ENCODE results near the gene MPHOSPH9. TPM values are rescaled to one million over a fixed set of nuclear protein-coding genes. Genes with fewer than 3 reads are reported as not detected.

The MPHOSPH9 gene
- total and polyA plus RNA-seq, 2 of the 4 experiments (the other 2 are of a cell fraction): 7.6 to 17.0 TPM

GRCh38 chr12:123105211-123105826 lies 127.6 kb downstream of the MPHOSPH9 start:
- H3K4me1 ChIP-seq (ENCODE audit: control insufficient read depth, insufficient read depth, low read length): peaks cover 4% of the 10 kb centered on the region
- H4K91ac ChIP-seq (ENCODE audit: insufficient read depth, low read depth, low read length): no peak overlapping the region
- no peak overlapping the region for H2BK120ac ChIP-seq (ENCODE audit: low read depth, low read length)
- no peak overlapping the region for H3K18ac ChIP-seq (ENCODE audit: low read depth, low read length)
- ChIA-PET POLR2A (ENCODE audit: unreplicated experiment) (no interaction called here), CTCF (interaction anchor here (0.6 kb wide), 1 partner anchor 23 kb away, joined by 3 read pairs; no protein-coding TSS in a partner anchor)
- in situ Hi-C loops (cut with MboI; ENCODE audit: low sequenced_read_pairs): no loop called here
- H3K4me2 ChIP-seq (ENCODE audit: low read depth, low read length): no peak overlapping the region
- TF ChIP-seq RAD21 (IDR thresholded peaks at IDR 0.05; ENCODE audit: low read length) (no peak), CEBPB (IDR thresholded peaks at IDR 0.05; ENCODE audit: low read depth, low read length) (no peak), ELK1 (IDR thresholded peaks at IDR 0.05; ENCODE audit: borderline replicate concordance, low read depth, low read length) (no peak), MAZ (IDR thresholded peaks at IDR 0.05; ENCODE audit: borderline replicate concordance, low read depth, low read length) (no peak), RFX5 (IDR thresholded peaks at IDR 0.05; ENCODE audit: low read depth, low read length) (no peak), FOS (IDR thresholded peaks at IDR 0.05; ENCODE audit: low read depth, low read length) (no peak)
- no peak overlapping the region for H2BK5ac ChIP-seq (ENCODE audit: low read depth, low read length, poor library complexity, severe bottlenecking)
- H2BK15ac ChIP-seq (ENCODE audit: low read depth, low read length): no peak overlapping the region
- H4K20me1 ChIP-seq (ENCODE audit: insufficient read depth, low read length): 0 out of 2 replicates have a peak, but pooled peaks cover 2% of the 10 kb centered on the region
- H3K27ac ChIP-seq (ENCODE audit: insufficient read depth, low read length): no peak overlapping the region
- H2BK20ac ChIP-seq (ENCODE audit: low read depth, low read length): no peak overlapping the region
- H3K9me1 ChIP-seq (ENCODE audit: insufficient read depth, low read length): peaks cover 21% of the 10 kb centered on the region
- H3K27me3 ChIP-seq (ENCODE audit: control insufficient read depth, insufficient read depth, low read length): no peaks in the 10 kb centered on the region
- no peak overlapping the region for H3K4me3 ChIP-seq (ENCODE audit: insufficient read depth, low read depth, low read length)
- peaks cover 0 to 19% of the 10 kb centered on the region in 2 experiments; a peak in 2 of 4 replicates for H3K79me1 ChIP-seq (ENCODE audit: low read depth in 1 of 2, low read length in 2 of 2)
- intact Hi-C loops (cut with micrococcal nuclease): no loop called here
- no peak overlapping the region for H2AK9ac ChIP-seq (replicated peaks; ENCODE audit: low read depth, low read length, poor library complexity)
- H3K36me3 ChIP-seq (ENCODE audit: control insufficient read depth, insufficient read depth, low read length): peaks cover 27% of the 10 kb centered on the region; the same call in 1 of the 2 replicates
- H3K23ac ChIP-seq (ENCODE audit: low read depth, low read length): no peak overlapping the region
- H3K9ac ChIP-seq (ENCODE audit: low read depth, low read length): no peak overlapping the region
- BruUV-seq (replicated peaks): no TSS peak
- no peak overlapping the region for H4K8ac ChIP-seq (ENCODE audit: low read depth in 2 of 2, low read length in 2 of 2)
- no peak overlapping the region for H3K14ac ChIP-seq (replicated peaks; ENCODE audit: low read depth, low read length)
- no peak overlapping the region for H4K5ac ChIP-seq (ENCODE audit: low read depth, low read length)
- H3K56ac ChIP-seq (ENCODE audit: extremely low read depth, insufficient read depth, low read length): no peak overlapping the region
- no peak overlapping the region for H2AK5ac ChIP-seq (ENCODE audit: low read depth, low read length)
- H3K9me3 ChIP-seq (ENCODE audit: control insufficient read depth, insufficient read depth, low read length): no peaks in the 10 kb centered on the region
- 80% methylated on average over 3 of the region's 14 CpGs; no CpG with 5 or more reads in 1 of the 2 experiments for WGBS, 2 experiments (ENCODE audit: extremely low coverage in 2 of 2, insufficient read length in 1 of 2)
- dilution Hi-C loops (cut with HindIII; ENCODE audit: low sequenced_read_pairs, unreplicated experiment): no loop called here
- DNase-seq (no peak), ATAC-seq (ENCODE audit: low read depth) (no peak)
- H2AFZ ChIP-seq (replicated peaks; ENCODE audit: low read length, poor library complexity): no peak overlapping the region
- H3K4ac ChIP-seq (ENCODE audit: low read depth, low read length): no peak overlapping the region

Measured in IMR-90 (cell line).